ENCODE data around the gene PIAS2. TPM values are rescaled to one million over a fixed set of nuclear protein-coding genes. Genes with fewer than 3 reads are reported as not detected.

PIAS2 gene
- total RNA-seq, 3 donors from 2014 or later (not counting 1 experiment from before 2014, with no cell fraction given): 48.9 to 55.9 (median 50.0) TPM

DNA sequence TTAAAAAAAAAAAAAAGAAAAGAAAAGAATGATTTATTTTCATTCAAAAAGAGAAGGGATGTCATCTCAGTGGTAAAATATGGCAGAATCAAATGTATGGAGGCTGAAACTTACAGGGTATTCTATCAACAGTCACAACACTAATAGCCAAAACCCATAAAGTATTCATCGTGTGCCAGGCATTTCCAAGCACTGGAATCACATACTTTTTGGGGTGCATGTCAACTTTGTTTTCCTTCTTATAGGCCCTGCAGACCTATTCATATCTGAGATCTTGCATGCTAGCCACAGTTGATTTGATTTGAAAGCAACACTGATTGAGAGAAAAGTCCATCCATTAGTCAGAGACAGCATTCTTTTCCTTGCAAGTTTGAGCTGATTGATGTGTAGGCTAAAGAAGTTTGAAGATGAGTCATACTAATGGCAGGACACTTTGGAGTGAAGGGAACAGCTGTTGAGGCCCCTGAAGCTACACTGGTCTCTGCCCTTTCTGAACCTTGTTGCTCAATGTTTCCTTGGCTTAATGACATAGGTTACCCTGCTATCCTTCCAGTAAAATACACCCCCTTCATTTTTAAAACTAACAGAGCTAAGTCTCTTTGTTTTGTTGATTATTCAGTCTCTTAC is 22.1 kb upstream of the PIAS2 start:
- Histone ChIP-seq H3K4me3 (ENCODE audit: low read length) (no peak overlapping the region), H3K27me3 (ENCODE audit: control insufficient read depth, insufficient read depth, low read length) (no peaks in the 10 kb centered on the region), H3K4me1 (ENCODE audit: control insufficient read depth, insufficient read depth, low read length) (no peaks in the 10 kb centered on the region), H3K9me3 (ENCODE audit: control insufficient read depth, insufficient read depth, low read length) (no peaks in the 10 kb centered on the region), H3K36me3 (ENCODE audit: control insufficient read depth, insufficient read depth, low read length) (no peaks in the 10 kb centered on the region), H3K27ac (ENCODE audit: low read length) (no peak overlapping the region)
- H3K27ac Mint-ChIP-seq: no peak overlapping the region
- TF ChIP-seq, protein P1, sequence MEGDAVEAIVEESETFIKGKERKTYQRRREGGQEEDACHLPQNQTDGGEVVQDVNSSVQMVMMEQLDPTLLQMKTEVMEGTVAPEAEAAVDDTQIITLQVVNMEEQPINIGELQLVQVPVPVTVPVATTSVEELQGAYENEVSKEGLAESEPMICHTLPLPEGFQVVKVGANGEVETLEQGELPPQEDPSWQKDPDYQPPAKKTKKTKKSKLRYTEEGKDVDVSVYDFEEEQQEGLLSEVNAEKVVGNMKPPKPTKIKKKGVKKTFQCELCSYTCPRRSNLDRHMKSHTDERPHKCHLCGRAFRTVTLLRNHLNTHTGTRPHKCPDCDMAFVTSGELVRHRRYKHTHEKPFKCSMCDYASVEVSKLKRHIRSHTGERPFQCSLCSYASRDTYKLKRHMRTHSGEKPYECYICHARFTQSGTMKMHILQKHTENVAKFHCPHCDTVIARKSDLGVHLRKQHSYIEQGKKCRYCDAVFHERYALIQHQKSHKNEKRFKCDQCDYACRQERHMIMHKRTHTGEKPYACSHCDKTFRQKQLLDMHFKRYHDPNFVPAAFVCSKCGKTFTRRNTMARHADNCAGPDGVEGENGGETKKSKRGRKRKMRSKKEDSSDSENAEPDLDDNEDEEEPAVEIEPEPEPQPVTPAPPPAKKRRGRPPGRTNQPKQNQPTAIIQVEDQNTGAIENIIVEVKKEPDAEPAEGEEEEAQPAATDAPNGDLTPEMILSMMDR (IDR thresholded peaks at IDR 0.05): no peak
- DNase-seq (no peak), ATAC-seq (no peak)
- no peaks in the 10 kb centered on the region for H3K4me1 Mint-ChIP-seq
- WGBS (ENCODE audit: insufficient coverage): 88% methylated on average over 1 of the region's 1 CpG
- peaks cover 12 to 14% of the 10 kb centered on the region in 2 donors for H3K27me3 Mint-ChIP-seq (ENCODE audit: low read depth in 2 of 2)
- no peaks in the 10 kb centered on the region for H3K36me3 Mint-ChIP-seq
- no peaks in the 10 kb centered on the region for H3K9me3 Mint-ChIP-seq
- no peak overlapping the region for H3K4me3 Mint-ChIP-seq
- intact Hi-C loops (cut with micrococcal nuclease): no loop called here

DNA sequence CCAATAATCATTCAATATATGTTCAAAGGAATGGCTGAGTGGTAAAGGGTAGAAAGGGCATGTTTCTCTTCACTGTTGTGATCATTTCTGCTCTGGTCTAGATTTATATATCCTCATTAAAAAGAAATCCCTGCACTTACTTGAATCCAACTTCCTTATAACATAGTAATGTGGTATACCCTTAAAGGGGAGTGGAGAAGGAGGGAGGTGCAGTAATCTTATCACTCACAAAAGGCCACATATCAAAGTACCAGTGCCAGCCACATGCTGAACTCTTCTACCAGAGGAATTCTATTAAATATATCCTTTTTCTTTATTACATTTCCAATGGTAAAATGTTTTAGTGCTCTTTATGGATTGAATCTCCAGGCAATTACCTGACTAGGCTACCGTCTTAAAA is 3.3 kb upstream of the PIAS2 start:
- Mint-ChIP-seq H3K27me3 (ENCODE audit: low read depth in 2 of 2) (peaks cover 0 to 15% of the 10 kb centered on the region in 2 donors), H3K4me1 (peaks cover 23 to 26% of the 10 kb centered on the region in 2 donors), H3K9me3 (no peaks in the 10 kb centered on the region), H3K36me3 (no peaks in the 10 kb centered on the region), H3K4me3 (no peak overlapping the region), H3K27ac (no peak overlapping the region)
- TF ChIP-seq, protein P1 (IDR thresholded peaks at IDR 0.05): no peak
- Histone ChIP-seq H3K4me3 (ENCODE audit: low read length) (no peak overlapping the region), H3K36me3 (ENCODE audit: control insufficient read depth, insufficient read depth, low read length) (no peaks in the 10 kb centered on the region), H3K9me3 (ENCODE audit: control insufficient read depth, insufficient read depth, low read length) (no peaks in the 10 kb centered on the region), H3K27ac (ENCODE audit: low read length) (no peak overlapping the region), H3K27me3 (ENCODE audit: control insufficient read depth, insufficient read depth, low read length) (no peaks in the 10 kb centered on the region), H3K4me1 (ENCODE audit: control insufficient read depth, insufficient read depth, low read length) (peaks cover 13% of the 10 kb centered on the region)
- 100% methylated on average over 1 of the region's 1 CpG for WGBS (ENCODE audit: insufficient coverage)
- ATAC-seq (no peak), DNase-seq (no peak)
- intact Hi-C loops (cut with micrococcal nuclease): no loop called here

DNA sequence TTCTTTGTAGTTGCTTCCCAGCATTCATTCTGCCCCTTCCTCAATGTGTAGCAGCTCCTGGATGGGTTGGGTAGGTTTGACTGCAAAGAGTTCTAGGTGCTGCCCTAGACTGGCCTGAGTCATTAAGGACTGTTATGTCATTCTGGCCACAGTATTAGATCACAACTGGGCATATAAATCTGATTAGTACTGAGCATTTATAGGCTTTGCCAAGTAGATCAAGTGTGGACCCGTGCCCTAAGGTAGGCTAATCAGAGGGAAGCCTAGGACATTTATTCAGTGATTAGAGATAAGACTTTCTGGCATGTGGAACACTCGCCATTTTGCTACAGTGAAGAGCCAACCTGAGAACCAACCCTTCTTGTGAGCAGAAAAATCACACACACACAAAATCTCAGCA is 2.8 kb upstream of the PIAS2 start:
- peaks cover 29 to 32% of the 10 kb centered on the region in 2 donors for H3K4me1 Mint-ChIP-seq
- peaks cover 13% of the 10 kb centered on the region for H3K4me1 ChIP-seq (ENCODE audit: control insufficient read depth, insufficient read depth, low read length)
- no peak for DNase-seq
- no peaks in the 10 kb centered on the region for H3K36me3 ChIP-seq (ENCODE audit: control insufficient read depth, insufficient read depth, low read length)
- no peaks in the 10 kb centered on the region for H3K9me3 ChIP-seq (ENCODE audit: control insufficient read depth, insufficient read depth, low read length)
- no peak overlapping the region for H3K4me3 ChIP-seq (ENCODE audit: low read length)
- no peaks in the 10 kb centered on the region for H3K36me3 Mint-ChIP-seq
- intact Hi-C loops (cut with micrococcal nuclease): no loop called here
- TF ChIP-seq, protein P1 (IDR thresholded peaks at IDR 0.05): no peak
- peaks cover 0 to 10% of the 10 kb centered on the region in 2 donors for H3K27me3 Mint-ChIP-seq (ENCODE audit: low read depth in 2 of 2)
- H3K27me3 ChIP-seq (ENCODE audit: control insufficient read depth, insufficient read depth, low read length): no peaks in the 10 kb centered on the region
- no peaks in the 10 kb centered on the region for H3K9me3 Mint-ChIP-seq
- no peak overlapping the region for H3K4me3 Mint-ChIP-seq
- WGBS (ENCODE audit: insufficient coverage): 94% methylated on average over 2 of the region's 2 CpGs
- H3K27ac ChIP-seq (ENCODE audit: low read length): no peak overlapping the region
- H3K27ac Mint-ChIP-seq: no peak overlapping the region
- no peak for ATAC-seq

Data from natural killer cell (primary cell).